ENCODE results near the gene PPP1R1B. TPM values are rescaled to one million over a fixed set of nuclear protein-coding genes. Genes with fewer than 3 reads are reported as not detected.

The PPP1R1B gene
- total RNA-seq, 1 donor from 2014 or later = 25.1 TPM

DNA sequence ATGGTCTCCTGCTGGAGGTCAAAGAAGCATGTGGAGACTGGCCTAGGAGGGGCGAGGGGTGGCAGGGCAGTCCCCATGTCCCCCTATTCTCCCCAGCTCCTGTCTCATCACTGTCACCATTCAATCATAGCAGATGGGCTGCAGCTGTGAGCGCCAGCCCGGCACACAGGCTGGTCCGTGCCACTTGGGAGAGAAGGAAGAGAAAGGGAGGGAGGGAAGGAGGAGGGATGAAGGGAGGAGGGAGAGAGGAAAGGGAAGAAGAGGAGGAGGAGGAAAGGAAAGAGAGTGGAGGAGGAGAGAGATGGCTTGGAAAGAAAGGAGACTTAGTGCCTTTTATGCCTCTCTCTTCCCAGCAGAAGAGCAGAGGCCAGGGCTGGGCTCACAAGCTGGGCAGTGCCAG is 31.5 kb upstream of the PPP1R1B start:
- TF ChIP-seq, protein P1, sequence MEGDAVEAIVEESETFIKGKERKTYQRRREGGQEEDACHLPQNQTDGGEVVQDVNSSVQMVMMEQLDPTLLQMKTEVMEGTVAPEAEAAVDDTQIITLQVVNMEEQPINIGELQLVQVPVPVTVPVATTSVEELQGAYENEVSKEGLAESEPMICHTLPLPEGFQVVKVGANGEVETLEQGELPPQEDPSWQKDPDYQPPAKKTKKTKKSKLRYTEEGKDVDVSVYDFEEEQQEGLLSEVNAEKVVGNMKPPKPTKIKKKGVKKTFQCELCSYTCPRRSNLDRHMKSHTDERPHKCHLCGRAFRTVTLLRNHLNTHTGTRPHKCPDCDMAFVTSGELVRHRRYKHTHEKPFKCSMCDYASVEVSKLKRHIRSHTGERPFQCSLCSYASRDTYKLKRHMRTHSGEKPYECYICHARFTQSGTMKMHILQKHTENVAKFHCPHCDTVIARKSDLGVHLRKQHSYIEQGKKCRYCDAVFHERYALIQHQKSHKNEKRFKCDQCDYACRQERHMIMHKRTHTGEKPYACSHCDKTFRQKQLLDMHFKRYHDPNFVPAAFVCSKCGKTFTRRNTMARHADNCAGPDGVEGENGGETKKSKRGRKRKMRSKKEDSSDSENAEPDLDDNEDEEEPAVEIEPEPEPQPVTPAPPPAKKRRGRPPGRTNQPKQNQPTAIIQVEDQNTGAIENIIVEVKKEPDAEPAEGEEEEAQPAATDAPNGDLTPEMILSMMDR (IDR thresholded peaks at IDR 0.05) = no peak

DNA sequence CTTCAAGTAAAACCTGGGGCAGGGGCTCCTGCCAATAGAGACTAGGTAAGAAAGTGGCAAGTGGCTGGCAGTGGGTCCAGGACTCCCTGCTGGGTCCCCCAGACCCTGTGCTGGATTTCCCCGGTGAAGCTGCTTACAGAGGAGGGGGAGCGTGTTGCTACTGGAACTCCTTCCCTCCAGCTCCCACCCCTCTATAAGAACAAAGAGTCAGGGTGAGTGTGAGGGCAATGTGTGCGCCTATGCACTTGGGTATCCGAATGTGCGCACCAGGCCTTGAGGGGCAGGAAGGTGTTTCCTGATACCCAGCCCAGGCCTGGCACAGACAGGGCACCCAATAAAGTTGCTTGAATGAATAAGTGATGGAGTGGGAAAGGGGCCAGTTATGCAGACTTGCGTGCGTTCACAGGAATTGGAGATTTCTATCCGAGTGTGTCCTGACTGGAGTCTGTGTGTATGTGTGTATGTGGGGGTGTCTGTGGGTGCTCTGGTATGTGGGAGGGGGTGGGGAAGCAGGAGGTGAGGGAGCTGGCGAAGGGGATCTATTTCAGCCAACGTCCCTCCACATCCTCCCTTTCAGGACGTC is 30.7 kb upstream of the PPP1R1B start:
- Histone ChIP-seq H3K9me3 (no peaks in the 10 kb centered on the region), H3K27ac (no peak overlapping the region), H3K4me1 (peaks cover 10% of the 10 kb centered on the region), H3K36me3 (no peaks in the 10 kb centered on the region), H3K4me3 (no peak overlapping the region), H3K27me3 (peaks cover 85% of the 10 kb centered on the region)
- TF ChIP-seq, protein P1 (IDR thresholded peaks at IDR 0.05) = no peak
- DNase-seq (no peak), ATAC-seq (no peak)
- intact Hi-C loops (cut with DNase I) = no loop called here

More for the DNA sequence above, 31.5 kb upstream of the PPP1R1B start:
- Histone ChIP-seq H3K4me3 (no peak overlapping the region), H3K36me3 (no peaks in the 10 kb centered on the region), H3K4me1 (peaks cover 10% of the 10 kb centered on the region), H3K27ac (no peak overlapping the region), H3K27me3 (peaks cover 78% of the 10 kb centered on the region), H3K9me3 (no peaks in the 10 kb centered on the region)
- DNase-seq (no peak), ATAC-seq (no peak)
- intact Hi-C loops (cut with DNase I) = no loop called here

DNA sequence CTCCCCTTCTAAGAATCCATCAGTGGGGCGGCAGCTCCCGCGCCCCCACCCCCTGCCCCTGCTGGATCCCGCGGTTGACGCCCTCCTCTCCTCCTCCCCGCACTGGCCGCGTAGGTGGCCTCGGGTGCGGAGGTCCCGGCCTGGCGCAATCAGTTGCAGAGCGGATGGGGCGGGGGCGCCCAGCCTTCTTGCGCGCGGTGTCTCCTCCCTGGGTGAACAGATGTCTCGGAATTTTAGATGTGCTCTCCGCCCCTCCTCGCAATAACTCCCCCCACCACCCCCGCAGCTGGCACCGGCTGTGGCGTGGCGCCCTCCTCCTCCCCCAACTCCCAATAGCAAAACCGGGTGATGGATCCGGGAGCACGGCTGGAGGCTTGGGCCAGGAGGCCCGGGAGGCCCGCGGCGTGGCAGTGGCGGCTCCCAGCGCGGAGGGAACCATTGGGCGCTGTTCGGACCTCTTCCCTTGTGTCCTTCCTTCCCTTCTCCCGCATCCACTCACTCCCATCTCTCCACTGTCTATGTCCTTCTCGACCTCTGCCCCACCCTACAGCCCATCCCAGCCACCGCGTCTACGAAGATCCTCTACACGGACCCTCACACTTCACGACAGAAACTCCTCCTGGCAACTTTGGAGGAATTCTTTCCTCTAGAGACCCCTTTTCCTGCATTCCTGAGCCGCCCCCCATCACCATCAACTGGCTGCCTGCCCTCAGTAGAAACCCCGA is 30.0 kb upstream of the PPP1R1B start:
- no peaks in the 10 kb centered on the region for H3K9me3 ChIP-seq

DNA sequence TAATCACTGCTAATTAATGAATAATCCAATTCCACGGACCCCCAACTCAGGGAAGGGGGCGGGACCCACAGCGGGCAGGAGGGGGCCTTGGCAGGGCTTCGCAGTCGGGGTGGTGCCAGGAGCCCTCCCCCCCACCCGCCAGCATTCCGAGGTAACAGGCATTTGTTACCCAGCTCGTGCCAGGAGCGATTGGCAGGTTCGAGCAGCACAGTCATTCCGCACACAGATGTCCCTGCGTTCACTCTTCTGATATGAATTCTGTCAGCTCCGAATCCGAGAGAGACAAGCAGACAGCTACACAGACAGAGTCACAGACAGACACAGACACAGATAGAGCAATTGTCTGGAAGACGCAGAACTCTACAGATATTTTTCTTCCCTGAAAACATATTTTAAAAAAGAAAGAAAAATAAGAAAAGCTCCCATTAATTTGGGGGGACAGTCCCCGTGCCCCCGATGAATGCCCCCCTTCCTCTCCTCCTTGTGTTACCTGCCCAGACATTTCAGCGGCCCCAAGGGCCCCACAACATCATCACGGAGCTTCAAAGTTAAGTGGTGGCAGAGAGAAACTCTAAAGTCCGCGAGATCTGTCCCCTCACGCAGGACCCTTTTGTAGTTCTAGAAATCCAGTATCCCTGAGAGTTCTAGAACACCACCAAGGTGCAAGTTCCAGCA is 29.2 kb upstream of the PPP1R1B start:
- Histone ChIP-seq H3K36me3 (no peaks in the 10 kb centered on the region), H3K27me3 (peaks cover 100% of the 10 kb centered on the region), H3K27ac (no peak overlapping the region), H3K9me3 (no peaks in the 10 kb centered on the region), H3K4me3 (no peak overlapping the region), H3K4me1 (peaks cover 10% of the 10 kb centered on the region)
- DNase-seq = no peak
- intact Hi-C loops (cut with DNase I) = no loop called here
- TF ChIP-seq, protein P1 (IDR thresholded peaks at IDR 0.05) = no peak
- no peak for ATAC-seq

More for the DNA sequence above, 30.0 kb upstream of the PPP1R1B start:
- TF ChIP-seq, protein P1 (IDR thresholded peaks at IDR 0.05) = no peak
- intact Hi-C loops (cut with DNase I) = no loop called here
- Histone ChIP-seq H3K4me1 (peaks cover 10% of the 10 kb centered on the region), H3K4me3 (no peak overlapping the region), H3K36me3 (no peaks in the 10 kb centered on the region), H3K27me3 (peaks cover 92% of the 10 kb centered on the region), H3K27ac (no peak overlapping the region)
- no peak for DNase-seq
- ATAC-seq = no peak

DNA sequence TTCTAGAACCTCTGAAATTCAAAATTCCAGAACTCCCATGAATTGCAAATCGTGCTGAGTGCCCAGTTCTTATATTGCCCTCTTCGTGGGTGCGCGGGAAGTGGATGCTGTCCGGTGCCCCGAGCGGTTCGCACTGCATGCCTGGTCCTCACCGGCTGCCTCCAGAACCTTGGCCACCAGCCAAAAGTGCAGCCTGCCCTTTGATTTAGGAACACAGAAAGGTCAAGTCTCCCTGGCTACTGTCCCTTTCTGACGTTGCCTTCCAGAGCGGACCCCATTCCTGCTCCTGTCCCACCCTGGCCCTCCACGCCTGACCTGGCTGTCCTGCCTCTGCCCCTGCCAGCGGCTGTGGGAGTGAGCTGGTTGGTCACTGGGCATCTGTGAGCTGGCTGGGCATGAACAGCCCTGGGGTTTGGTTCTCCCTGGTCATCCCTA is 28.7 kb upstream of the PPP1R1B start:
- peaks cover 100% of the 10 kb centered on the region for H3K27me3 ChIP-seq
- no peak overlapping the region for H3K27ac ChIP-seq
- ATAC-seq (no peak), DNase-seq (no peak)
- no peaks in the 10 kb centered on the region for H3K9me3 ChIP-seq
- peaks cover 10% of the 10 kb centered on the region for H3K4me1 ChIP-seq
- intact Hi-C loops (cut with DNase I) = no loop called here
- H3K36me3 ChIP-seq = no peaks in the 10 kb centered on the region
- TF ChIP-seq, protein P1 (IDR thresholded peaks at IDR 0.05) = no peak
- H3K4me3 ChIP-seq = no peak overlapping the region
